Measurements from ENCODE around the gene INHBB. TPM values are rescaled to one million over a fixed set of nuclear protein-coding genes. Genes with fewer than 3 reads are reported as not detected.

INHBB gene
- polyA plus RNA-seq, 1 donor from 2014 or later: not detected

GRCh38 chr2:120316071-120316470, 29.9 kb upstream of the INHBB start (continued):
- no peak for TF ChIP-seq REST (IDR thresholded peaks at IDR 0.05; ENCODE audit: borderline replicate concordance)
- no peak for TF ChIP-seq TAF1 (IDR thresholded peaks at IDR 0.05; ENCODE audit: low read depth)

GRCh38 chr2:120316528-120317179, 29.3 kb upstream of the INHBB start:
- no peak overlapping the region for H2AFZ ChIP-seq (ENCODE audit: low read depth, low read length)
- H3K27me3 ChIP-seq (ENCODE audit: insufficient read depth, low read depth, low read length): peaks cover 5% of the 10 kb centered on the region
- no peaks in the 10 kb centered on the region for H3F3A ChIP-seq (ENCODE audit: insufficient read depth, low read length, poor library complexity, severe bottlenecking)
- no peak overlapping the region for H3K4me2 ChIP-seq (ENCODE audit: low read length)
- TF ChIP-seq EZH2 (IDR thresholded peaks at IDR 0.05; ENCODE audit: borderline replicate concordance, insufficient read depth, low read length, poor library complexity, severe bottlenecking) (no peak), REST (IDR thresholded peaks at IDR 0.05; ENCODE audit: borderline replicate concordance) (no peak), POLR2AphosphoS5 (IDR thresholded peaks at IDR 0.05) (no peak), SMC3 (conservative IDR thresholded peaks at IDR 0.05; ENCODE audit: poor library complexity) (no peak), RAD21 (conservative IDR thresholded peaks at IDR 0.05) (no peak), CTCF (IDR thresholded peaks at IDR 0.05; ENCODE audit: poor library complexity, severe bottlenecking) (no peak), MXI1 (conservative IDR thresholded peaks at IDR 0.05; ENCODE audit: poor library complexity, severe bottlenecking) (no peak), TAF1 (IDR thresholded peaks at IDR 0.05; ENCODE audit: low read depth) (no peak), EP300 (conservative IDR thresholded peaks at IDR 0.05; ENCODE audit: poor library complexity, severe bottlenecking) (no peak)
- no peak overlapping the region for H3K9ac ChIP-seq (ENCODE audit: low read length)
- no peaks in the 10 kb centered on the region for H3K9me2 ChIP-seq (ENCODE audit: insufficient read depth, low read length)
- no peaks in the 10 kb centered on the region for H3K9me3 ChIP-seq (ENCODE audit: low read length)
- no peak overlapping the region for H3K27ac ChIP-seq (ENCODE audit: low read length)
- no peaks in the 10 kb centered on the region for H3K79me2 ChIP-seq (replicated peaks; ENCODE audit: insufficient read depth, low read length)
- no peak overlapping the region for H3K4me3 ChIP-seq (ENCODE audit: low read length)
- H3K36me3 ChIP-seq (ENCODE audit: insufficient read depth, low read length): no peaks in the 10 kb centered on the region
- H4K20me1 ChIP-seq (ENCODE audit: insufficient read depth): no peaks in the 10 kb centered on the region

All from neural cell (in vitro differentiated cells).